Smooth muscle cell of the brain vasculature (primary cell): Measurements from ENCODE around the gene RHD.
"Not testable (repeated sequence)": the region's sequence is repeated elsewhere in the genome, so short reads cannot be mapped to it uniquely, and the experiment has no call there.

Experiments used
- DNase-seq: peaks from one replicate; pipeline ENCODE4 v3.0.0-alpha.2; 2012; ENCODE audit warnings: low read depth, low spot score

Gene RHD

GRCh38 chr1:25272238-25272637 lies at the start of gene RHD:
Gene RHD (plus strand): TSS chr1:25272509. CDS start chr1:25272548, 39 bp downstream.
- DNase-seq, result not testable (repeated sequence)

- no peak for DNase-seq
Measured at GRCh38 chr1:25222606-25223005, 49.7 kb upstream of the RHD start.

- no peak for DNase-seq
Measured at GRCh38 chr1:25223471-25223870, 48.8 kb upstream of the RHD start.

- DNase-seq, result peak; percentile 83
Measured at GRCh38 chr1:25232027-25232865, 40.1 kb upstream of the RHD start, which contains the start of gene SYF2. Gene SYF2 (minus strand): TSS chr1:25232502. CDS start chr1:25232467, 35 bp downstream.

- DNase-seq, result peak; percentile 62
Measured at GRCh38 chr1:25232866-25233784, 39.2 kb upstream of the RHD start.

GRCh38 chr1:25235411-25235810 lies 36.9 kb upstream of the RHD start:
- DNase-seq, result not testable (repeated sequence)

- DNase-seq, result not testable (repeated sequence)
Measured at GRCh38 chr1:25236261-25236660, 36.0 kb upstream of the RHD start.

- no peak for DNase-seq
Measured at GRCh38 chr1:25238046-25238445, 34.3 kb upstream of the RHD start.

- peak; percentile 77 for DNase-seq
Measured at GRCh38 chr1:25239681-25240541, 32.4 kb upstream of the RHD start.

GRCh38 chr1:25243907-25244306 lies 28.4 kb upstream of the RHD start:
- no peak for DNase-seq

GRCh38 chr1:25245393-25245792 lies 26.9 kb upstream of the RHD start:
- DNase-seq, result no peak

GRCh38 chr1:25245809-25246599 lies 26.3 kb upstream of the RHD start:
- no peak for DNase-seq

GRCh38 chr1:25246600-25247023 lies 25.7 kb upstream of the RHD start:
- no peak for DNase-seq

- peak; percentile 95 for DNase-seq
Measured at GRCh38 chr1:25247024-25247828, 25.1 kb upstream of the RHD start, which contains the start of gene RSRP1. Gene RSRP1 (minus strand): TSS chr1:25247454. CDS start chr1:25246963, 491 bp downstream.

- DNase-seq, result no peak
Measured at GRCh38 chr1:25247829-25248754, 24.2 kb upstream of the RHD start.

- no peak for DNase-seq
Measured at GRCh38 chr1:25253911-25254310, 18.4 kb upstream of the RHD start.

GRCh38 chr1:25255706-25256577 lies 16.4 kb upstream of the RHD start:
- no peak for DNase-seq
